Transverse colon (tissue), 4 donors: ENCODE measurements around the gene TMSB4X.

Experiments
- EP300 ChIP-seq: sonication (generic); formaldehyde crosslinking; IDR thresholded peaks from one replicate; pipeline ENCODE4 v1.6.1; 2017; ENCODE audit warnings: antibody characterized with exemption, low read depth
- POLR2A ChIP-seq: fragments of 450-650 bp; IDR thresholded peaks from one replicate; pipeline ENCODE4 v1.6.1; 2016; ENCODE audit warnings: antibody characterized with exemption, mild to moderate bottlenecking, moderate library complexity
- POLR2AphosphoS5 ChIP-seq, 3 donors: sonication (generic); formaldehyde crosslinking; IDR thresholded peaks; one replicate each; pipeline ENCODE4 v1.6.1; 2016; ENCODE audit warnings: antibody characterized with exemption in 3 of 3
- TF ChIP-seq, protein P1 (sequence below), 5 experiments: fragments of 200-600 bp in 3 of 5; fragments of 450-650 bp in 2 of 5; sonication (generic) in 3 of 5; IDR thresholded peaks; 1 replicate in 2 of 5; 2 replicates in 3 of 5; pipeline ENCODE4 v1.5.1; 2016 to 2017; ENCODE audit warnings: antibody characterized with exemption in 5 of 5, inconsistent platforms in 3 of 5, mild to moderate bottlenecking in 2 of 5, moderate library complexity in 1 of 5

DNA sequence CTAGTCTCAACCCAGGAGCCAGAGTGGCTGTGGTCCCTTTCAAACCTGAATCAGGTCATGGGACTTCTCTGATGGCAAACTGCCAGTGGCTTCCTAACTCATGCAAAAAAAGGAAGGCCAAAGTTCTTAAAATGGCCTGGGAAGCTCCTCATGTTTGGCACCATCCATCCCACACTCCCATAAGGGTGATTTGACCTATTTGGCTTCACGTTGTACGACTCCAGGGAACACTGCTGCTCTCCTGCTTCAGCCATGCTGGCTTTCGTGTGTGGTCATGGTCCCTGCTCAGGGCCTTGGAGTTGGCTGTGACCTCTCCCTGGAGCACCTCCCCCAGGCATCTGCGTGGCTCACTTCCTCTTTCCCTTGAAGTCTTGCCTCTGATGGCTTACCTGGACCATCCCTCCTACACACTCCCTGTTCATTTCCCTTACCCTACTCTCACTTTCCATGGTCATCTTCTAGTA, 12.8 kb upstream of the TMSB4X start:
- TF ChIP-seq, protein P1, sequence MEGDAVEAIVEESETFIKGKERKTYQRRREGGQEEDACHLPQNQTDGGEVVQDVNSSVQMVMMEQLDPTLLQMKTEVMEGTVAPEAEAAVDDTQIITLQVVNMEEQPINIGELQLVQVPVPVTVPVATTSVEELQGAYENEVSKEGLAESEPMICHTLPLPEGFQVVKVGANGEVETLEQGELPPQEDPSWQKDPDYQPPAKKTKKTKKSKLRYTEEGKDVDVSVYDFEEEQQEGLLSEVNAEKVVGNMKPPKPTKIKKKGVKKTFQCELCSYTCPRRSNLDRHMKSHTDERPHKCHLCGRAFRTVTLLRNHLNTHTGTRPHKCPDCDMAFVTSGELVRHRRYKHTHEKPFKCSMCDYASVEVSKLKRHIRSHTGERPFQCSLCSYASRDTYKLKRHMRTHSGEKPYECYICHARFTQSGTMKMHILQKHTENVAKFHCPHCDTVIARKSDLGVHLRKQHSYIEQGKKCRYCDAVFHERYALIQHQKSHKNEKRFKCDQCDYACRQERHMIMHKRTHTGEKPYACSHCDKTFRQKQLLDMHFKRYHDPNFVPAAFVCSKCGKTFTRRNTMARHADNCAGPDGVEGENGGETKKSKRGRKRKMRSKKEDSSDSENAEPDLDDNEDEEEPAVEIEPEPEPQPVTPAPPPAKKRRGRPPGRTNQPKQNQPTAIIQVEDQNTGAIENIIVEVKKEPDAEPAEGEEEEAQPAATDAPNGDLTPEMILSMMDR (IDR thresholded peaks at IDR 0.05) = no peak
- no peak for TF ChIP-seq EP300
- TF ChIP-seq POLR2AphosphoS5 (IDR thresholded peaks at IDR 0.05) = no peak
- no peak for TF ChIP-seq POLR2A
